Tibial nerve (tissue), 4 donors: ENCODE results near the gene GDF7.

Source experiments
- CTCF ChIP-seq, 5 experiments: fragments of 200-600 bp in 3 of 5; fragments of 450-650 bp in 2 of 5; sonication (generic) in 3 of 5; IDR thresholded peaks; one replicate each; pipeline ENCODE4 v1.5.1; 2016 to 2019; ENCODE audit warnings: antibody characterized with exemption in 5 of 5, mild to moderate bottlenecking in 3 of 5, moderate library complexity in 2 of 5
- EP300 ChIP-seq, 2 donors: sonication (generic); formaldehyde crosslinking; IDR thresholded peaks; one replicate each; pipeline ENCODE4 v1.6.1; 2017; ENCODE audit warnings: antibody characterized with exemption in 2 of 2, mild to moderate bottlenecking in 1 of 2
- POLR2A ChIP-seq, 2 donors: fragments of 450-650 bp; IDR thresholded peaks; one replicate each; pipeline ENCODE4 v1.6.1; 2017; ENCODE audit warnings: antibody characterized with exemption in 2 of 2, mild to moderate bottlenecking in 2 of 2, moderate library complexity in 2 of 2

DNA sequence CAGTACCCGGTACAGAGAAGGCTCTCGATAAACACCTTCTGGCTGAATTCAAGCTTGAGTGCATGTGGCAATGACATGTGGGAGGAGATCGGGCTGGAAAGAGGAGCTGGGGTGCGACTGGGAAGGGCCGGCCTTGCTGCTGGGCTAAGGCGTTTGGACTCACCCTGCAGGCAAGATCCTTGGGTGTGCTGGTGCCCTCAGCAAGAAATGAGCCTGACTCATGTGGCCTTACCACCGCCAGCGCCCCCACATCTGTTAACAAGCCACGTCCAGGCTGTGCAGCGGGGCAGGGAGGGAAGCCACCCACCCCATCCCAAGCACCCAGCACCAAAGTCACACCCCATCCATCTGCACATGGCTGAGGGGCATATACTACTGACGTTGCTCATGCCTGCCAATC lies 17.4 kb upstream of the GDF7 start:
- TF ChIP-seq CTCF (IDR thresholded peaks at IDR 0.05): no peak
- no peak for TF ChIP-seq POLR2A (IDR thresholded peaks at IDR 0.05)
- TF ChIP-seq EP300 (IDR thresholded peaks at IDR 0.05): no peak
